K562 (cell line): ENCODE data around the gene ARL6IP1. TPM values are rescaled to one million over a fixed set of nuclear protein-coding genes. Genes with fewer than 3 reads are reported as not detected.
A peak's percentile ranks its signal among the peaks of the same experiment; 100 is the strongest.

Experiments
- ATAC-seq: fragments of 200-7000 bp; cut with Tn5 transposase; 3 replicates; pipeline ENCODE4 v1.9.1; 2020; ENCODE audit warnings: moderate library complexity
- BruUV-seq: library from RNA; stranded (reverse); fragments of 400-500 nt; replicated peaks from 2 replicates; lab custom pipeline; 2021; lab: Mats Ljungman, UMichigan
- CTCF ChIA-PET: fragments of 300-600 bp; formaldehyde crosslinking; extraction: SDS; loops from one replicate; lab custom pipeline; 2021; ENCODE audit warnings: low intra/inter-chr PET ratio; lab: Yijun Ruan, JAX
- POLR2A ChIA-PET: fragments of 300-600, 350-650 bp; sonication (Branson Sonifier 250); formaldehyde crosslinking; extraction: SDS; loops from one replicate; lab custom pipeline; 2021; ENCODE audit warnings: antibody characterized with exemption, inconsistent platforms; lab: Yijun Ruan, JAX
- DNase-seq, 4 experiments: peaks; one replicate each; pipeline versions ENCODE4 v3.0.0 to v3.0.0-alpha.2; 2011 to 2018; ENCODE audit warnings: low spot score in 3 of 4, mixed read lengths in 3 of 4; ENCODE audit errors: extremely low read depth in 1 of 4
- FAIRE-seq: peaks from 2 replicates; lab custom pipeline; 2011; peaks lifted over from hg19 to GRCh38; lab: Jason Lieb, UNC
- H2AFZ ChIP-seq: 2 replicates; pipeline ENCODE4 v1.6.0; 2011; ENCODE audit warnings: low read depth, low read length, control low read depth, inconsistent platforms
- H3K27ac ChIP-seq: fragments of 200-600 bp; 3 replicates; pipeline ENCODE4 v1.8.0; 2011; ENCODE audit warnings: low read depth, mild to moderate bottlenecking, control low read depth, inconsistent platforms, low read length, moderate library complexity, mixed read lengths; ENCODE audit errors: extremely low read depth
- H3K27me3 ChIP-seq, 2 experiments: fragments of 300-600 bp in 1 of 2; 2 replicates in 1 of 2; 3 replicates in 1 of 2; pipeline versions ENCODE4 v1.6.0 to v1.8.0; 2011; ENCODE audit warnings: inconsistent platforms in 2 of 2, low read length in 2 of 2, mild to moderate bottlenecking in 1 of 2, mixed read lengths in 1 of 2, moderate library complexity in 1 of 2; ENCODE audit not compliant: control insufficient read depth in 2 of 2, insufficient read depth in 2 of 2
- H3K36me3 ChIP-seq: fragments of 300-600 bp; 3 replicates; pipeline ENCODE4 v1.8.0; 2011; ENCODE audit warnings: mild to moderate bottlenecking, low read length, inconsistent platforms; ENCODE audit not compliant: control insufficient read depth, insufficient read depth
- H3K4me1 ChIP-seq, 2 experiments: fragments of 200-600 bp in 1 of 2; replicated peaks in 1 of 2; 2 replicates in 1 of 2; 3 replicates in 1 of 2; pipeline versions ENCODE4 v1.5.1 to v1.8.0; 2011; ENCODE audit warnings: inconsistent platforms in 2 of 2, low read length in 2 of 2, mild to moderate bottlenecking in 1 of 2, mixed read lengths in 1 of 2, moderate library complexity in 1 of 2; ENCODE audit not compliant: control insufficient read depth in 2 of 2, insufficient read depth in 2 of 2
- H3K4me2 ChIP-seq: 2 replicates; pipeline ENCODE4 v1.6.1; 2011; ENCODE audit warnings: low read length, control low read depth, inconsistent platforms, mixed read lengths; ENCODE audit not compliant: insufficient read depth
- H3K4me3 ChIP-seq: fragments of 200-600 bp; sonication (generic), shearing (Covaris generic); 2 replicates; pipeline ENCODE4 v1.5.1; 2016; ENCODE audit warnings: control low read depth, inconsistent platforms
- H3K79me2 ChIP-seq: fragments of 200-600 bp; 3 replicates; pipeline ENCODE4 v1.8.0; 2011; ENCODE audit warnings: low read length, inconsistent platforms; ENCODE audit not compliant: control insufficient read depth, insufficient read depth
- H3K9ac ChIP-seq, 2 experiments: 2 replicates each; pipeline versions ENCODE4 v1.6.0 to v1.6.1; 2011; ENCODE audit warnings: low read depth in 2 of 2, low read length in 2 of 2, control low read depth in 1 of 2, inconsistent platforms in 1 of 2, mild to moderate bottlenecking in 1 of 2, mixed read lengths in 1 of 2; ENCODE audit not compliant: insufficient read depth in 1 of 2
- H3K9me1 ChIP-seq: one replicate; pipeline ENCODE4 v1.6.0; 2011; ENCODE audit warnings: inconsistent platforms, mild to moderate bottlenecking, low read length, moderate library complexity; ENCODE audit not compliant: control insufficient read depth, insufficient read depth
- H3K9me3 ChIP-seq: replicated peaks from 2 replicates; pipeline ENCODE4 v1.5.1; 2011; ENCODE audit warnings: low read depth, low read length, inconsistent platforms; ENCODE audit not compliant: control insufficient read depth, insufficient read depth
- H4K20me1 ChIP-seq: replicated peaks from 2 replicates; pipeline ENCODE4 v1.6.1; 2011; ENCODE audit warnings: low read length, inconsistent platforms, mixed read lengths; ENCODE audit not compliant: control insufficient read depth, insufficient read depth
- BRD4 ChIP-seq: fragments of 200-600 bp; sonication (generic); IDR thresholded peaks from 2 replicates; pipeline ENCODE4 v1.6.1; 2017; ENCODE audit warnings: inconsistent platforms
- CCNT2 ChIP-seq: IDR thresholded peaks from 2 replicates; pipeline ENCODE4 v1.6.1; 2011; ENCODE audit warnings: borderline replicate concordance, low read depth, mild to moderate bottlenecking, moderate library complexity, mixed read lengths, low read length; ENCODE audit not compliant: insufficient read length; ENCODE audit errors: extremely low read depth
- CHD2 ChIP-seq: IDR thresholded peaks from 2 replicates; pipeline ENCODE4 v1.6.1; 2011; ENCODE audit warnings: low read depth, low read length
- ERF ChIP-seq: fragments of 450-650 bp; formaldehyde crosslinking; IDR thresholded peaks from 2 replicates; pipeline ENCODE4 v1.4.0; 2020; ENCODE audit warnings: mild to moderate bottlenecking, mixed read lengths
- GMEB1 ChIP-seq: fragments of 250-450 bp; sonication (Bioruptor Pico); IDR thresholded peaks from 2 replicates; pipeline ENCODE4 v1.4.0; 2020; ENCODE audit warnings: mild to moderate bottlenecking
- GTF2E2 ChIP-seq: fragments of 200-800 bp; sonication (Bioruptor generic); IDR thresholded peaks from 2 replicates; pipeline ENCODE4 v1.6.1; 2016; ENCODE audit warnings: missing genetic modification characterization, missing compliant biosample characterization
- HES1 ChIP-seq: fragments of 450-650 bp; IDR thresholded peaks from 2 replicates; pipeline ENCODE4 v1.6.1; 2016; ENCODE audit warnings: low read depth, mild to moderate bottlenecking, moderate library complexity
- PTRF ChIP-seq: fragments of 450-650 bp; IDR thresholded peaks from 2 replicates; pipeline ENCODE4 v1.6.1; 2016; ENCODE audit warnings: mild to moderate bottlenecking, missing genetic modification characterization, missing compliant biosample characterization
- RBBP5 ChIP-seq: fragments of 200-600 bp; sonication (generic); IDR thresholded peaks from 2 replicates; pipeline ENCODE4 v1.6.1; 2012; ENCODE audit warnings: borderline replicate concordance, mild to moderate bottlenecking, low read length, control low read depth, inconsistent platforms; ENCODE audit not compliant: insufficient read depth, poor library complexity, severe bottlenecking
- ZBTB1 ChIP-seq: sonication (generic); formaldehyde crosslinking; IDR thresholded peaks from 2 replicates; pipeline ENCODE4 v1.8.1; 2023; ENCODE audit warnings: missing genetic modification reagents, low read depth, mild to moderate bottlenecking, borderline replicate concordance
- ZFX ChIP-seq: sonication (generic); formaldehyde crosslinking; IDR thresholded peaks from 2 replicates; pipeline ENCODE4 v1.8.0; 2022; ENCODE audit warnings: mild to moderate bottlenecking, missing genetic modification reagents, moderate library complexity
- ZNF445 ChIP-seq: fragments of 250-450 bp; sonication (Bioruptor Pico); IDR thresholded peaks from 2 replicates; pipeline ENCODE4 v1.4.0; 2020; ENCODE audit warnings: low read depth, mild to moderate bottlenecking, moderate library complexity
- WGBS: fragments of 100-300 bp; shearing (Covaris generic); methylation state at CpG from one replicate; pipeline ENCODE4 v1.1.6; 2016; ENCODE audit warnings: low coverage, mixed read lengths; ENCODE audit not compliant: insufficient coverage; ENCODE audit errors: missing lambda C conversion rate; 5-methylcytosine and 5-hydroxymethylcytosine counted together
- in situ Hi-C: fragments of 300-500 bp; cut with MboI; formaldehyde crosslinking; loops from 4 replicates; pipeline ENCODE4 v1.15.0; 2018; ENCODE audit warnings: inconsistent platforms, mixed read lengths
- intact Hi-C: fragments of 100-400 bp; cut with micrococcal nuclease; formaldehyde crosslinking; loops from 2 replicates; pipeline ENCODE4 v1.14.2; 2022
- polyA plus RNA-seq, 8 experiments: library from polyadenylated mRNA; depleted of rRNA in 4 of 8; stranded (reverse) in 5 of 8; unstranded in 3 of 8; fragments of >200 nt; fragmentation: Nextera tagmentation in 2 of 8; fragmentation: Illumina TruSeq in 1 of 8; extraction: Ambion mirVana in 2 of 8; extraction: Trizol in 1 of 8; gene quantifications; 2 replicates each; pipeline versions ENCODE4 v1.2.1 to v1.2.3, GENCODE V29; 2011 to 2014; ENCODE audit warnings: inconsistent platforms in 1 of 8, missing spikeins in 1 of 8
- total RNA-seq, 7 experiments: library from RNA; depleted of rRNA in 6 of 7; stranded (reverse); fragments of >200 nt in 6 of 7; fragmentation: Illumina TruSeq in 2 of 7; extraction: Trizol in 2 of 7; gene quantifications; 2 replicates each; pipeline versions ENCODE4 v1.2.1 to v1.2.3, GENCODE V29; 2011 to 2021; ENCODE audit warnings: low replicate concordance in 1 of 7

ARL6IP1 gene
- total and polyA plus RNA-seq, 9 of the 15 experiments (the other 6 are each of a cell fraction or from before 2014, with no cell fraction given) = 102 to 391 (median 162) TPM

DNA sequence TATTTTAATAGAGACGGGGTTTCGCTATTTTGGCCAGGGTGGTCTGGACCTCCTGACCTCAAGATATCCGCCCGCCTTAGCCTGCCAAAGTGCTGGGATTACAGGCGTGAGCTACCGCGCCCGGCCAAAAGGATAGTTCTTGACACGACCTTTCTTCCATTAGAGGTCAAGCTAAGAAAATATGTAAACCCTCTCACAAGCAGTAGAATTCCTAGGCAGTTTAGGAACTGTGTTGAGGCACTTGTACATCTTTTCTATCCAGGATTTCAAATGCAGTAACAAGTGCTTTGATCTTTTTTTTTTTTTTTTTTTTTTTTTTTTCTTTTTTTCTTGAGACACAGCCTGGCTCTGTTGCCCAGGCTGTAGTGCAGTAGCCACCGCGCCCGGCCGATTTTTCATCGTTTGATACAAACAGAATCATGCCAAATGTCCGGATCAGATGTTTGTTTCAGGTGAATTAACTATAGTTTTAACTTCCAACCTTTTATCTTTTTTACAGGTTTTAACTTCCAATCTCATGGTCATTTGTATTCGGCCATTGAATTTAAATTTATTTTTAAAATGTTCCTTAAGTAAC, 1.5 kb upstream of the ARL6IP1 start:
- peaks cover 54% of the 10 kb centered on the region for H3K36me3 ChIP-seq
- no peak overlapping the region for H3K4me3 ChIP-seq
- in situ Hi-C loops = no loop called here

GRCh38 chr16:18800775-18801144, 589 bp downstream of the ARL6IP1 start:
- FAIRE-seq (no peak), ATAC-seq (0 out of 3 replicates have a peak, but pooled peaks have one; percentile 2), DNase-seq (peak in 3 of 4 experiments; percentile 14 to 29 (median 28))
- Histone ChIP-seq H3K4me3 (peak overlapping the region; percentile 85), H2AFZ (no peak overlapping the region), H3K27ac (peak overlapping the region; percentile 88), H3K4me1 (peaks cover 18 to 23% of the 10 kb centered on the region in 2 experiments; a peak in 4 of 5 replicates), H3K9me3 (no peaks in the 10 kb centered on the region), H3K9me1 (no peaks in the 10 kb centered on the region), H3K9ac (peak overlapping the region; percentile 93 to 98), H3K4me2 (peak overlapping the region; percentile 91), H4K20me1 (peaks cover 18% of the 10 kb centered on the region; the same call in 1 of the 2 replicates), H3K79me2 (peaks cover 66% of the 10 kb centered on the region), H3K36me3 (peaks cover 57% of the 10 kb centered on the region), H3K27me3 (no peaks in the 10 kb centered on the region)
- CTCF ChIA-PET = no interaction called here
- intact Hi-C loops (loop anchor here (1.0 kb wide), 1 partner anchor 169 kb away; no protein-coding TSS in a partner anchor), in situ Hi-C loops (no loop called here)
- POLR2A ChIA-PET = interaction anchor here (0.6 to 10.2 kb wide), 18 partner anchors 9 to 703 kb away, joined by 3 to 342 read pairs (median 6); partner anchors contain the start of genes COQ7, RPS15A and TMC7
- 2% methylated on average over 15 of the region's 15 CpGs for WGBS
- no TSS peak for BruUV-seq
- no peak for TF ChIP-seq ZBTB1 (CRISPR knock-in tag)
- no peak for TF ChIP-seq ZFX (CRISPR knock-in tag)
- no peak for TF ChIP-seq PTRF (tag)
- peak; percentile 0; the same call in 1 of the 2 replicates for TF ChIP-seq GTF2E2 (tag)
- TF ChIP-seq RBBP5 = peak; percentile 12
- no peak for TF ChIP-seq ZNF445 (CRISPR knock-in tag)
- 0 out of 2 replicates have a peak, but pooled peaks have one; percentile 39 for TF ChIP-seq BRD4
- TF ChIP-seq HES1 = no peak
- TF ChIP-seq GMEB1 (CRISPR knock-in tag) = no peak
- no peak for TF ChIP-seq ERF (CRISPR knock-in tag)

More for the DNA sequence above, 1.5 kb upstream of the ARL6IP1 start:
- FAIRE-seq (no peak), ATAC-seq (no peak), DNase-seq (no peak)
- peak overlapping the region; percentile 67; the same call in 1 of the 3 replicates for H3K27ac ChIP-seq
- H3K9me1 ChIP-seq = no peaks in the 10 kb centered on the region
- 95% methylated on average over 16 of the region's 16 CpGs for WGBS
- BruUV-seq = no TSS peak
- ChIA-PET CTCF (interaction anchor here (1.4 kb wide), 1 partner anchor 166 kb away, joined by 4 read pairs; no protein-coding TSS in a partner anchor), POLR2A (interaction anchor here (0.6 to 10.2 kb wide), 6 partner anchors 15 to 713 kb away, joined by 3 to 342 read pairs (median 4); partner anchors contain the start of gene RPS15A)
- no peak overlapping the region for H3K9ac ChIP-seq
- H3K79me2 ChIP-seq = peaks cover 51% of the 10 kb centered on the region
- TF ChIP-seq CCNT2 = no peak
- TF ChIP-seq CHD2 = no peak
- H3K4me2 ChIP-seq = no peak overlapping the region; the same call in 1 of the 2 replicates
- peaks cover 18% of the 10 kb centered on the region; the same call in 1 of the 2 replicates for H4K20me1 ChIP-seq
- no peaks in the 10 kb centered on the region for H3K9me3 ChIP-seq
- H3K4me1 ChIP-seq = peaks cover 18 to 23% of the 10 kb centered on the region in 2 experiments; a peak in 4 of 5 replicates
- intact Hi-C loops = no loop called here
- no peak overlapping the region for H2AFZ ChIP-seq
- H3K27me3 ChIP-seq = no peaks in the 10 kb centered on the region
